ENCODE measurements around the gene CMPK1. TPM values are rescaled to one million over a fixed set of nuclear protein-coding genes. Genes with fewer than 3 reads are reported as not detected.
A peak's percentile ranks its signal among the peaks of the same experiment; 100 is the strongest.

Gene CMPK1
- polyA plus RNA-seq, 6 donors from 2014 or later, result 124 to 195 (median 140) TPM

GRCh38 chr1:47351305-47351704, 17.7 kb downstream of the CMPK1 start:
- Mint-ChIP-seq H3K36me3 (peaks cover 0 to 8% of the 10 kb centered on the region in 2 donors), H3K27me3 (no peaks in the 10 kb centered on the region), H3K4me1 (peaks cover 15 to 27% (median 25%) of the 10 kb centered on the region in 3 donors), H3K4me3 (no peak overlapping the region), H3K27ac (peak overlapping the region in 2 of 6 donors; percentile 22 to 60), H3K9me3 (no peaks in the 10 kb centered on the region)
- no peak for DNase-seq
- ATAC-seq (ENCODE audit: low read depth in 2 of 2), result no peak

GRCh38 chr1:47361380-47361779, 27.8 kb downstream of the CMPK1 start:
- no peak for ATAC-seq (ENCODE audit: low read depth in 2 of 2)
- peaks cover 0 to 6% of the 10 kb centered on the region in 2 donors for H3K36me3 Mint-ChIP-seq
- peak overlapping the region in 2 of 6 donors; percentile 54 to 81 for H3K27ac Mint-ChIP-seq
- H3K4me3 Mint-ChIP-seq, result no peak overlapping the region
- H3K9me3 Mint-ChIP-seq, result no peaks in the 10 kb centered on the region
- DNase-seq, result no peak
- peaks cover 0 to 14% (median 5%) of the 10 kb centered on the region in 3 donors for H3K4me1 Mint-ChIP-seq
- no peaks in the 10 kb centered on the region for H3K27me3 Mint-ChIP-seq

- Mint-ChIP-seq H3K4me3 (no peak overlapping the region), H3K27ac (no peak overlapping the region), H3K4me1 (peaks cover 0 to 14% (median 2%) of the 10 kb centered on the region in 3 donors), H3K9me3 (no peaks in the 10 kb centered on the region), H3K36me3 (peaks cover 0 to 6% of the 10 kb centered on the region in 2 donors), H3K27me3 (no peaks in the 10 kb centered on the region)
- no peak for DNase-seq
- ATAC-seq (ENCODE audit: low read depth in 2 of 2), result no peak
Observed at GRCh38 chr1:47362828-47363227, 29.2 kb downstream of the CMPK1 start.

GRCh38 chr1:47367651-47368050, 34.1 kb downstream of the CMPK1 start:
- Mint-ChIP-seq H3K4me1 (peaks cover 0 to 4% (median 0%) of the 10 kb centered on the region in 3 donors), H3K36me3 (peaks cover 10 to 20% of the 10 kb centered on the region in 2 donors), H3K4me3 (no peak overlapping the region), H3K9me3 (no peaks in the 10 kb centered on the region), H3K27me3 (no peaks in the 10 kb centered on the region), H3K27ac (no peak overlapping the region)
- DNase-seq (no peak), ATAC-seq (ENCODE audit: low read depth in 2 of 2) (no peak)

GRCh38 chr1:47371016-47371517, 37.5 kb downstream of the CMPK1 start:
- no peaks in the 10 kb centered on the region for H3K27me3 Mint-ChIP-seq
- H3K4me3 Mint-ChIP-seq, result no peak overlapping the region
- peaks cover 10 to 20% of the 10 kb centered on the region in 2 donors for H3K36me3 Mint-ChIP-seq
- no peaks in the 10 kb centered on the region for H3K9me3 Mint-ChIP-seq
- H3K4me1 Mint-ChIP-seq, result peaks cover 0 to 4% (median 0%) of the 10 kb centered on the region in 3 donors
- no peak for DNase-seq
- ATAC-seq (ENCODE audit: low read depth in 2 of 2), result no peak
- H3K27ac Mint-ChIP-seq, result peak overlapping the region in 1 of 6 donors; percentile 29

GRCh38 chr1:47374501-47374900, 40.9 kb downstream of the CMPK1 start:
- H3K4me3 Mint-ChIP-seq, result no peak overlapping the region
- peaks cover 14 to 23% of the 10 kb centered on the region in 2 donors for H3K36me3 Mint-ChIP-seq
- H3K9me3 Mint-ChIP-seq, result no peaks in the 10 kb centered on the region
- H3K27ac Mint-ChIP-seq, result no peak overlapping the region
- no peaks in the 10 kb centered on the region for H3K27me3 Mint-ChIP-seq
- DNase-seq (no peak), ATAC-seq (ENCODE audit: low read depth in 2 of 2) (no peak)
- H3K4me1 Mint-ChIP-seq, result no peaks in the 10 kb centered on the region

GRCh38 chr1:47378147-47378546, 44.6 kb downstream of the CMPK1 start:
- no peak for DNase-seq
- Mint-ChIP-seq H3K36me3 (peaks cover 10 to 17% of the 10 kb centered on the region in 2 donors), H3K9me3 (no peaks in the 10 kb centered on the region), H3K4me3 (no peak overlapping the region), H3K27me3 (no peaks in the 10 kb centered on the region), H3K27ac (no peak overlapping the region), H3K4me1 (no peaks in the 10 kb centered on the region)
- ATAC-seq (ENCODE audit: low read depth in 2 of 2), result no peak

GRCh38 chr1:47380699-47381098, 47.1 kb downstream of the CMPK1 start:
- no peaks in the 10 kb centered on the region for H3K9me3 Mint-ChIP-seq
- ATAC-seq (ENCODE audit: low read depth in 2 of 2), result no peak
- no peaks in the 10 kb centered on the region for H3K4me1 Mint-ChIP-seq
- no peak for DNase-seq
- H3K27me3 Mint-ChIP-seq, result no peaks in the 10 kb centered on the region
- H3K27ac Mint-ChIP-seq, result no peak overlapping the region
- H3K36me3 Mint-ChIP-seq, result peaks cover 10 to 17% of the 10 kb centered on the region in 2 donors
- H3K4me3 Mint-ChIP-seq, result no peak overlapping the region

- no peak overlapping the region for H3K27ac Mint-ChIP-seq
- DNase-seq, result no peak
- H3K4me1 Mint-ChIP-seq, result no peaks in the 10 kb centered on the region
- no peaks in the 10 kb centered on the region for H3K27me3 Mint-ChIP-seq
- ATAC-seq (ENCODE audit: low read depth in 2 of 2), result no peak
- peaks cover 10 to 17% of the 10 kb centered on the region in 2 donors for H3K36me3 Mint-ChIP-seq
- no peaks in the 10 kb centered on the region for H3K9me3 Mint-ChIP-seq
- no peak overlapping the region for H3K4me3 Mint-ChIP-seq
Observed at GRCh38 chr1:47382399-47382983, 48.9 kb downstream of the CMPK1 start.

- ATAC-seq (ENCODE audit: low read depth in 2 of 2), result no peak
- Mint-ChIP-seq H3K9me3 (no peaks in the 10 kb centered on the region), H3K4me3 (no peak overlapping the region), H3K27ac (peak overlapping the region in 1 of 6 donors; percentile 77), H3K27me3 (no peaks in the 10 kb centered on the region), H3K4me1 (peaks cover 0 to 2% (median 0%) of the 10 kb centered on the region in 3 donors), H3K36me3 (peaks cover 6 to 12% of the 10 kb centered on the region in 2 donors)
- DNase-seq, result no peak
Observed at GRCh38 chr1:47384083-47384482, 50.5 kb downstream of the CMPK1 start.

- Mint-ChIP-seq H3K9me3 (no peaks in the 10 kb centered on the region), H3K4me1 (peaks cover 0 to 4% (median 0%) of the 10 kb centered on the region in 3 donors), H3K27ac (peak overlapping the region in 2 of 6 donors; percentile 14 to 59), H3K4me3 (no peak overlapping the region), H3K36me3 (peaks cover 0 to 7% of the 10 kb centered on the region in 2 donors), H3K27me3 (no peaks in the 10 kb centered on the region)
- ATAC-seq (ENCODE audit: low read depth in 2 of 2) (no peak), DNase-seq (no peak)
Observed at GRCh38 chr1:47385020-47385419, 51.4 kb downstream of the CMPK1 start.

GRCh38 chr1:47386268-47386667, 52.7 kb downstream of the CMPK1 start:
- H3K27ac Mint-ChIP-seq, result no peak overlapping the region
- peaks cover 0 to 4% (median 0%) of the 10 kb centered on the region in 3 donors for H3K4me1 Mint-ChIP-seq
- ATAC-seq (ENCODE audit: low read depth in 2 of 2), result no peak
- peaks cover 0 to 6% (median 0%) of the 10 kb centered on the region in 3 donors for H3K27me3 Mint-ChIP-seq
- no peaks in the 10 kb centered on the region for H3K9me3 Mint-ChIP-seq
- H3K36me3 Mint-ChIP-seq, result peaks cover 0 to 7% of the 10 kb centered on the region in 2 donors
- no peak overlapping the region for H3K4me3 Mint-ChIP-seq
- no peak for DNase-seq

- no peak overlapping the region for H3K4me3 Mint-ChIP-seq
- DNase-seq (no peak), ATAC-seq (ENCODE audit: low read depth in 2 of 2) (no peak)
- H3K9me3 Mint-ChIP-seq, result no peaks in the 10 kb centered on the region
- H3K27ac Mint-ChIP-seq, result peak overlapping the region in 1 of 6 donors; percentile 28
- peaks cover 0 to 4% (median 0%) of the 10 kb centered on the region in 3 donors for H3K4me1 Mint-ChIP-seq
- H3K36me3 Mint-ChIP-seq, result no peaks in the 10 kb centered on the region
- peaks cover 6 to 12% (median 8%) of the 10 kb centered on the region in 3 donors for H3K27me3 Mint-ChIP-seq
Observed at GRCh38 chr1:47388030-47388890, 54.7 kb downstream of the CMPK1 start.

GRCh38 chr1:47388891-47389238, 55.3 kb downstream of the CMPK1 start:
- peak; percentile 9 for DNase-seq
- no peak for ATAC-seq (ENCODE audit: low read depth in 2 of 2)
- Mint-ChIP-seq H3K4me3 (no peak overlapping the region), H3K9me3 (no peaks in the 10 kb centered on the region), H3K27ac (peak overlapping the region in 1 of 6 donors; percentile 30), H3K27me3 (peaks cover 6 to 17% (median 12%) of the 10 kb centered on the region in 3 donors), H3K36me3 (no peaks in the 10 kb centered on the region), H3K4me1 (peaks cover 0 to 4% (median 0%) of the 10 kb centered on the region in 3 donors)

Data from naive B cell (primary cell).